Stimulated activated CD8-positive, alpha-beta memory T cell treated with anti-CD3 and anti-CD28 coated beads, Interleukin-4, amount 100 ng/mL, for 1 hour (primary cell): ENCODE data around the gene MT1B.

Source experiments
- DNase-seq, 2 donors: peaks; one replicate each; pipeline ENCODE4 v3.0.0-alpha.2; 2020; ENCODE audit warnings: low read depth in 2 of 2, low spot score in 1 of 2

MT1B gene

DNA sequence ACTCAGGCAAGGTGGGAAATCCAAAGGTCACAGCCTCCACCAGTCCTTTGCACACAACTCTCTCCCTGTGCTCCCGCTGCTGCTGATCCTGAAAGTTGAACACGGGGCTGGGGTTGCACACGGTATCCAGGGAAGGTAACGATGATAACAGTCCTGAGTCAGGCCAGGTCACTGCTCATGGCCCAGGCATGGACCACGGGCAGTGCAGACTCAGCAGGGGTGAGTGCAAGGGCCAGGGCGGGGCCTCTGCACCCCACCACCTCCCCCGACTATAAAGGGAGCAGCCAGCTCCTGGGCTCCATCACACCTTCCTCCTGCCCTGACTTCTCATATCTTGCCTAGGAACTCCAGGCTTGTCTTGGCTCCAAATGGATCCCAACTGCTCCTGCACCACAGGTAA, at the start of gene MT1B:
MT1B (plus strand) TSS at position 301 of the 400 bp plus-strand sequence; CDS start at position 369, 68 bp downstream.
- DNase-seq: no peak

DNA sequence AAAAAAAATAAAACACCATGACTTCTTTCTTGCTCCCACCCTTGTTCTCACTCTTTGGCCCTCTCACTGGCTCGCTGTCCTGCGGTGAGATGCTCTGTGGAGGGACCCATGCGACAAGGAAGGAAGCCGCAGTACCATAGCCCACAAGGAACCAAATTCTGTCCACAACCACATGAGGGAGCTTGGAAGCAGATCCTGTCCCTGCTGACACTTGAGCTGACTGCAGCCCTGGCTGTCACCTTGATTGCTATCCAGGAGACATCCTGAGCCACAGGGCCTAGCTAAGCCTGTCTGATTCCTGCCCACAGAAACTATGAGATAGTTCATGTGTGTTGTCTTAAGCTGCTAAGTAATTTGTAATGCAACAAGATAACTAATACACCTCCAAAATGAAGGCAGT, 48.1 kb upstream of the MT1B start:
- no peak for DNase-seq

DNA sequence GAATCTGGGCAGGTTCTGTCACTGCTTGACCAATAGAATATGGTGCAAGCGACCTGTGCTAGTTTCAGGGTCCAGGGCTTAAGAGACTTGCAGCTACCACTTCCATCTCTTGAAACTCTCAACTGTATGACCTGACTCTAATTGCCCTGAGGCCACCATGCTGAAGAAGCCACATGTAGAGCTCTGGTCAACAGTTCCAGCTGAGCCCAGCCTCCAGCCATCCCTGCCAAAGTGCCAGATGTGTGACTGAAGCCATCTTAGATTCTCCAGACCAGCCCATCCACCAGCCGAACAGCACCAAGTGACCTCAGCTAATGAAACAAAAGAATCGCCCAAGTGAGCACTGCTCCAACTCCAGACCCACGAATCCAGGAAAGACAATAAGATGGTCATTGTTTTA, 46.7 kb upstream of the MT1B start:
- DNase-seq: no peak

DNA sequence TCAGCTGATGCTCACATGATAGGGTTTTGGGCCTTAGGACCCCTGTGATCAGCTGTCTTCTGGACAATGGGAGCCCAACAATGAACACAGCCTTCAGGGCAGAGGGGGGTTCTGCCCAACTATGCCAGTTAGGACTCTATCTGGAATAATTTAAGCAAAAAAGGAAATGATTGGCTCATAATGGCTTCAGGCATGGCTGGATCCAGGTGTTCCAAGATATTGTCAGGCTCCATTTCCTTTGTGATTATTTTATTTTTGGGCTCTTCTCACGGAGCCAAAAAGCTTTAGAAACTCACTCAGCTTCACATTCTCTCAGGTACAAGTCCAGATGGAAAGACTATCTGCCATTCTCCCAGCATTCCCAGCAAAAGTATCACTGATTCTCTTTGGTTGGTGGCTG, 46.2 kb upstream of the MT1B start:
- DNase-seq: no peak

DNA sequence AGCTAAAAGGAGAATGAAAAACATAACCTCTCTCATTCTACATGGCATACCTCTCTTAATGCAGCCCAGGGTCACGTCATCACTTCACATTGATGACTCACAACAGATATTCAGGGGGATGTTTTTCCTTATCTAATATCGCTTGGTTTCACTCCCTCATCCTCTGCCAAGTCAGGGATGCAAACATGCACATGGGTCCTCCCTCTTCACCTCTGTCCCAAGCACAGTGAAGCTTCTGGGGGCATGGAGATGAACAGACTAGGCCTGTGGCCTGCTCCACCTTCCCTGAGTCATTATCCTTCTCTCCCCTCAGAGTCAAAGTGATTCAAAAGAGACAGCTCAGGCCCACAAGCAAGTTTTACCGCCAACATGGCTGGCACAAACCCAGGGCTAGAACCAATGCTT, 45.6 kb upstream of the MT1B start:
- DNase-seq: no peak

DNA sequence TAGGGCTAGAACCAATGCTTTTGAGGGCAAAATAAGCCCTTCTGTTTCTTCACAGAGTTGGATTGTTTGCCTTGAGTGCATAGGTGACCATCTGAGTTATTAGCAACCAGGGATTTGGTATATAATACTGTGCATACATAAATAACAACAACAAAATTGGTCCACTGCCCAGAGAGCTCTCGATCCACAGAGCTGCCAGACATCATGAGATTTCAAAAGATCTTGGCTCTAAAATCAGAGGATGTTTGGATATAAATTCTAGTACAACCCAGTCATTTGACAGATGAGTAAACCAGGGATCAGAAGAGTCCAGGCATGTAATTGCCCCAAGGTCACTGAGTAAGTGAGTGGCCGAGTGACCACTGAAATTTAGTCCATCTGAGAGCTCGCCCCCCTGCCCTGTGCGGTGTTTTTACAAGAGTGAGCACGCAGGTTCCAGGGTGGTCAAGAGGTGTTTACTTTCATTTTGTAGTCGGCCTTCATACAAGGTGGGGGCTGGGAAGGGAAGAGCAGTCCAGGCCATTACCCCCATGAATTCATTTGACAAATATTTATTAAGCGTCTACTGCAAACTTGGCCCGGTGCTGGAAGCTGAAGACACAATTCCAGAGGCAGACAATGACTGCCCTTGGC, 45.1 kb upstream of the MT1B start:
- no peak for DNase-seq

DNA sequence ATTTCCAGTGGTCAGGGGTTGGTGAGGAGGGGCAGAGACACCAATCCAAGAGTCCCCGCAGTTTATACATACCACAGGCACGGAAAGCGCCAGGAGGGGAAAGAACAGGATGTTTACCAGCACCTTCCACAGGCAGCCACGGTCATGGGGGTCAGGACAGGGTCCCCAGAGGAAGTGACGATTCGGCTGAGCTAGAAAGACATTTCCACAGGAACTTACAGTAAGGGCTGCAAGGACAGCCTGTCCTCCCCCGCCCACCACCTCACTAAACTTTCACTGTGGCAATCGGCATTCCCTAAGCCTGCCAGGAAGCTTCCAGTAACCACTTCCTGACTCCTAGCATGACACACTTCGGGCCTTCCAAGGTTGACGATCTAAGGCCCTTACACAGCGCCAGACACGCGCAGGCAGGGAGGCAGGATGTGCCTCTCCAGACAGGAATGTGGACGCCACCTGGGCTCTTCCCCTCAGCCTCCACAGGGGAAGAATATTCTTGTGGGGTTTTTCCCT, 44.5 kb upstream of the MT1B start:
- no peak for DNase-seq

DNA sequence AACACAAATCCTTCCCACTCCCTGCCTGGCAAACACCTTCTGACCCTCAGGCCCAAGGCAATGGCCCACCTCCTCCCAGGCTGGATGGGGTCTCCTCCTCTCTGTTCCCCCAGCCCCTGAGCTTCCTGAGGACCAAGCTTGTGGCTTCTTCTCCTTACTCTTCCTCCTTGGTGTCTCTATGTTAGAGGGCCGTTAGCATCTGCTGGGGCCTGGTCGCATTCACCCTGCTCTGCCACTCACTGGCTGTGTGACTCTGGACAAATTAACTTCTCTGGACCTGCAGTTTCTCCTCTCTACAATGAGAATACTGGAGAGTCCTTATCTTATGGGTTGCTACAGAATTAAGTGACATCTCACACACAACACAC, 44.0 kb upstream of the MT1B start:
- DNase-seq: no peak

DNA sequence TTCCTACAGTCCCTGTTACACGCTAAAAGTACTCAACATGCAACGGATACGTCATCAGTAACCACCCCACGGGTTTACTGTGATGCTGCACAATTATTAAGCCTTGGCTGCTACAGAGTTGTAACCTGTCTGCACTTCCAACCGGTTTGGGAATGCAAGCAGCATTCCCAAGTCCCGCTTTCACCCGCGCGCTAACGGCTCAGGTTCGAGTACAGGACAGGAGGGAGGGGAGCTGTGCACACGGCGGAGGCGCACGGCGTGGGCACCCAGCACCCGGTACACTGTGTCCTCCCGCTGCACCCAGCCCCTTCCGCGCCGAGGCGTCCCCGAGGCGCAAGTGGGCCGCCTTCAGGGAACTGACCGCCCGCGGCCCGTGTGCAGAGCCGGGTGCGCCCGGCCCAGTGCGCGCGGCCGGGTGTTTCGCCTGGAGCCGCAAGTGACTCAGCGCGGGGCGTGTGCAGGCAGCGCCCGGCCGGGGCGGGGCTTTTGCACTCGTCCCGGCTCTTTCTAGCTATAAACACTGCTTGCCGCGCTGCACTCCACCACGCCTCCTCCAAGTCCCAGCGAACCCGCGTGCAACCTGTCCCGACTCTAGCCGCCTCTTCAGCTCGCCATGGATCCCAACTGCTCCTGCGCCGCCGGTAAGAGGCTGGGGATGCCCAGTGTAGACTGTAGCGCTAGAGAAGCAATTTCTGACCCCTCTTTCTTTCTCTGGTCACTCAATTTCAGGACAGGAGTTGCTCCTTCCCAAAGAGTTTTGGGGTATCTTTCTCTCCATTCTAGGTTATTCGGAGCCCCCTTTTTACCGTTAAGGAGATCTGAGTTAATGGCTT, 43.4 kb upstream of the MT1B start, which contains the start of gene MT2A:
MT2A (plus strand) TSS at position 542 of the 833 bp plus-strand sequence; CDS start at position 614, 72 bp downstream.
- DNase-seq: peak; percentile 56 to 77

DNA sequence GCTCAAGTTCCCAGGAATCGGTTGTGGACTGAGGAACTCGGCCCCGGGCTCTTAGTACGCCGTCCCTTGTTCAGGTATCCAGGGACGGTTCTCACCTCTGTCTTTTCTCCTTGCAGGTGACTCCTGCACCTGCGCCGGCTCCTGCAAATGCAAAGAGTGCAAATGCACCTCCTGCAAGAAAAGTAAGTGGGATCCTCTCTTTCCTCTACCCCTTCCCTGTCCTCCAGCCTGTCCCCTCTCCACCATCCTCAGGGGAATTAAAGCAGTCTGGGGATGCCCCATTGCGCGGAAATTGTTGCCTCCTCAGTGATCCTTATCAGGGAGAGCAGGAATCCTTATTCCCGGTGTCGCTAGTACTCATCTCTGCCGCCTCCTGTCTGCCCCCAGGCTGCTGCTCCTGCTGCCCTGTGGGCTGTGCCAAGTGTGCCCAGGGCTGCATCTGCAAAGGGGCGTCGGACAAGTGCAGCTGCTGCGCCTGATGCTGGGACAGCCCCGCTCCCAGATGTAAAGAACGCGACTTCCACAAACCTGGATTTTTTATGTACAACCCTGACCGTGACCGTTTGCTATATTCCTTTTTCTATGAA, 42.7 kb upstream of the MT1B start:
- no peak for DNase-seq

DNA sequence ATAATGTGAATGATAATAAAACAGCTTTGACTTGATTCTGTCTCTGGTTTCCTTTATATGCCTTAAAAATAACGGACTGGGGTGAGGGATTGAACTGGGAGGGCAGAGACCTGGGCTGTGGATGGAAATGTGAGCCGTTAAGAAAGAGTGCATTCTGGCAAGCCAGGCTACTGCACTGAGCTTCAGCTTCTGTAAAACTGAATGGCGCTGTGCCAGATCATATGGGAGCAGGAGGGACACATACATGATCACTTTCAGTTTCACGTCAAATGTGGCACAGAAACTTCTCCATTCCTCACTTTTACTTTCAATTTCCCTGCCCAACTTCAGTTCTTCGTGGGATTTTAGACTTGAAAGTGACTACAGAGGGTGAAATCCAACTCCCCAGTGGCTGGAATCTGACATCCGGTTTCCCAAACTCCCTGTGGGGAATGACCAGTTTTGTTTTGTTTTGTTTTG, 42.2 kb upstream of the MT1B start:
- DNase-seq: peak; percentile 31 to 37

DNA sequence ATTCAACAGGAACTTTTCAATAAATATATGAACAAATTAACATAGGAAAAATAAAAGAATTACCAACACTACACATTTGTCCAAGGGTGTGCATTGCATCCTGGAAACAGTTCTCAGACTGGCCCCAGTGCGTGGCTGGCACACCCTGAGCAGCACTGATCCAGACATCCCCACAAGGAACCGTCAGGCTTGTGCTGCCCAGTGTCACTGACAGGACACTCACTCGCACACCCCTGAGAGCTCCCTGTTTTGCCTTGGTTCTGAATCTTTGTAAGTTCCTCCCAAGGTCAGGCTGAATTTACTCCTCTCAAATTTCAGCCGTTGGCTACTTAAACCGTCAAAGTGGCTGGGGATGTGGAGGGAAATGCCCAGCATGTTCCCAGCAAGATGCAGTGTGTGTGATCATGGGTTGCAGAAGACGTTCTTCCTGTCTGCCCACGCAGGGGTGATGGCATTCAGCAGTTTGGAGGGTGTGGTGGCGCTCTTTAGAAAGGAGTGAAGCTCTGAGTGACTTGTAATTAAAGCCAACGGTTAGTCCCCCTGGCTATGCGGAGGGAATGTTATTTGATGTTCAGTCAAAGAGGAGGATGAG, 41.6 kb upstream of the MT1B start:
- DNase-seq: peak in 1 of 2 donors; percentile 46

DNA sequence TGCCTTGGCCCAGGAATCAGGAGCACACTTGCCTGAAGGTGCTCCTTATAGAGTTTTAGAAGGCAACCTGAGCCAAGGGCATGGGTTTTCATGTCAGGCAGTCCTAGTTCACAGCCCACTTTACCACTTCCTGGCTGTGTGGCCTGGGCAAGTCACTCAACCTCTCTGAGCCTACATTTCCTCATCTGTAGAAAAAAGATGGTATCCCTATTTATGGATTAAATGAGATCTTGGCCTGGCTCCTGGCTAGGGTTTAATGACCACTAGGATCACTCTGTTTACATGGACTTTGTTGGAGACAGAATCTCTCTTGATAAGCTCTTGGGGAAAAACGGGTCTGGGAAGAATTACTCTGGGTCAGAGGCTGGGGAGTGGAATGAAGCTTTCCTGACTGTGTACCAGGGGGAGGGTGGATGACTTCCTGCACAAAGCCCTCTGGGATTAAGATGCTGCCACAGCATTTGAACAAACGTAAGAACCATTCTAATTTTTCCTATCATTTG, 41.0 kb upstream of the MT1B start:
- DNase-seq: no peak

DNA sequence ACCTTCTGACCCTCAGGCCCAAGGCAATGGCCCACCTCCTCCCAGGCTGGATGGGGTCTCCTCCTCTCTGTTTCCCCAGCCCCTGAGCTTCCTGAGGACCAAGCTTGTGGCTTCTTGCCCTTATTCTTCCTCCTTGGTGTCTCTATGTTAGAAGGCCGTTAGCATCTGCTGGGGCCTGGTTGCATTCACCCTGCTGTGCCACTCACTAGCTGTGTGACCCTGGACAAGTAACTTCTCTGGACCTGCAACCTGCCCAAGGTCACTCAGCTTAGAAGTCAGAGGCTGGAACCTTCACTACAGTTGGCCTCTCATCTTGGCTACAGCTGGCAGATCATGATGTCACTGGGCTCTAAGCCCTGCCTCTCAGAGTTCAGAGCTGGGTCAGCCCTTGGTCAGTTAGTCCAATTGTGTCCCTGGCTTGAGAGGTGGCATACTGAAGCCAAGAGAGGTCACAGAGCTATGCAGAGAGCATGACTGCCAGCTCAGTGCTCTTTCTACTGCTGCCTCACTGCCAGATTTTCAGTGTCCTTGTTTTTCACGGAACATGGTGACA, 40.3 kb upstream of the MT1B start:
- DNase-seq: no peak

DNA sequence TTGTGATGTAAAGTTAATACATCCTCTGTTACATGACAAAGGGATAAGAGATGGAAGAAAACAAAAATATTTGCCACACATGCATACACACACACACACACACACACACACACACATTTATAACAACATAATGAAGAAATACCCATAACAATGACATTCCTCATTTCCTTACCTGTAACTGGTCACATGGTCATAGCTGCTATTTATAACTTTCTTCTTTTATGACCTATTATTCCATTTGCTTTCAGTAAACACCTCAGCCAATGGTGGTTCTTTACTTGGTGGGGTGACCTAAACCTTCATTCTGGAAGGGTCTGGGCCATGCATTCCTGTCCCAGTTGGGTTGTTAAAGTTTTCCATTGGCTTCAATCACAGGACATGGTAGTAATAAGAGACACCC, 38.0 kb upstream of the MT1B start:
- no peak for DNase-seq

DNA sequence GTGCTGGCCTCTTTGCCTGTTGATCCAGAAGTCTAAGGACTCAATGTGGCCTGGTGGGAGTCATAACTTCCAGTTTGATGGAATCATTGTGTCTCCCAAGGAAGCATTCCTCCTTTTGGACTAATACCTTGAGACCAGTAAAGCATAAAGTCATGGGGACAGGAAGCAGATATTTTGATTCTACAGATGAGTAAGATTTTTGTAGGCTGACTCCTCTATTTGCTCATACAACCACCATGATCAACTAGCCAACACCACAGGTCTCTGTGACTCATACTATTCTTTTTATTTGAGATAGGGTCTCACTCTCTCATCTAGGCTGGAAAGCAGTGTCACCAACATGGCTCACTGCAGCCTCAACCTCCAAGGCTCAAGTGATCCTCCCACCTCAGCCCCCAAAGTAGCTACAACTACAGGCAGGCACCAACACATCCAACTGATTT, 37.1 kb upstream of the MT1B start:
- no peak for DNase-seq

DNA sequence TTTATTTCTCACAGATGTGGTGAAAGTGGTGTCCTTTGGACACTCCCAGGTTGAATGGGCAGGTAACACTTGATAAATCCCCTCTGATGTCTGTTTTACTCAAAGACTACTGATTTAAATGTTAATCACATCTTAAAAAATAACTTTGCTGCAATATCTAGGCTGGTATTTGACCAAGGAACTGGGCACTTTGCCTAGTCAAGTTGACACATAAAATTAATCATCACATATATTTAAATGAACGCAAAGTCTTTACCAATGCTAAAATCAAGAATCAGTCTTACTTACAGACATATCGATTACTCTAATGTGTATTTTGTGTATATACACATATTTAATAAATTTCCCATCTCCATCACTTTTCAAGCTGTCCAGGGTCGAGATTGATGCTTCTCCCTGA, 36.3 kb upstream of the MT1B start:
- no peak for DNase-seq

DNA sequence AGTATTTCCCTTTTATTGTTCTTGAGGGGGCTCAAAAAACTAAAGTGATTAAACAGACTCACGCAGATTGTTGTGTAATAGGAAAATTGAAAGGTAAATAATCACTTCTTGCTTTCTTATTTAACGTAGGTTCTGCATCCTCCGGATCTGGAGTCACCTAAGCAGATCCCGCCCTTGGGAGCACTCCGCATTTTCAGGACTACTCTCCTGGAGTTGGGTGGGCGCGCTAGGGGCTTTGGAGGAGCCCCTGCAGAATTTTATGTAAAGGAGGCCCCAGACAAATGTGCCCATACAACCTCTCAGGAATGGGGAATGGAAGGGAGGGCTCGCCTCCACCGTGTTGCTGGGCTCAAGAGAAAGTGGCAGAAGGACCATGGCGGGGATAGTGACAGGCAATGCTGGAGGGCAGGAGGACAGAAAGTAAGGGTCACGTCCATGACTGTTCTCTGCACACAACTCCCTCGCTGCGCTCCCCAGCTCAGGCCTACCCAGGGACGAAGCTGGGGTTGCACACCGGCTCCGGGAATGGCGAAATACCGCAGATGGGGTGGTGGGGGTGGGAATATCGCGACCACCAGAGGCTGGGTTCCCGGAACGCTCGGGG, 35.0 kb upstream of the MT1B start:
- no peak for DNase-seq

DNA sequence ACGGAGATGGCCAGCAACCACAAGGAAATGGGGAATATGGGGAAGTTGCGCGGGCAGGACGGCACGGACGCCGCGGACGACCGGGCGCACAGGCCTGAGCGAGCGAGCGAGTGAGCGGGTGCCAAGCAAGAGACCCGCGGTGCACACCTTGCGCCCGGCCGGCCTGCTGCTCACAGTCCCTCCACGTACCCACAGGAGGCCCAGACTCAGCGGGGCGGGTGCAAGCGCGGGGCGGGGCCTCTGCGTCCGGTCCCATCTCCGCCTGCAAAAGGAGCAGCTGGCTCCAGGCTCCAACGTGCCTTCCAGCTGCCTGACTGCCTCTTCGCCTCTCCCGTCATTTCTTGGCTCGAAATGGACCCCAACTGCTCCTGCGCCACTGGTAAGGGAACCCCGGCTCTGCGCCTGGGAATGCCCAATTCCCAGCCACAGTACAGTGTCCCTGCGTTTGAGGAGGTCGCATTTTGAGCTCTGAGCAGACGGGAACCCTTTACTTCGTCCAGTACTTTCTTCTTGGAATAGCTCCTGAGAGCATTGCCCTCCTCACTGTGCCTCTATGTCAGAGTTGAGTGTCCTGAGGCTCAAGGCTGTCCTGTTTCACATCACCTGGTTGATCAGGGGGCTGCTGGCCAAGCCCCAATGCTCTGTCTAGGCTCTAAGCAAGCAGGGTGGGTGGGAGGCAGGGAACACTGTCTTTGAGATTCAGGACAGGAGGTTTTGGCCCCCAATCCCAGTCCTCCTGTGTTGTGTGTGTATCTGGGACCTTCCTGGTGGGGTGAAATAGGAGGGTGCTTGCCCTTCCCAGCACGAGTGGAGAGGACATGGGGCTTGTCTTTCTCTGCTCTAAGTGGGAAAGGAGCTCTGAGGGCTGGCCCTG, 34.2 kb upstream of the MT1B start:
- DNase-seq: no peak

DNA sequence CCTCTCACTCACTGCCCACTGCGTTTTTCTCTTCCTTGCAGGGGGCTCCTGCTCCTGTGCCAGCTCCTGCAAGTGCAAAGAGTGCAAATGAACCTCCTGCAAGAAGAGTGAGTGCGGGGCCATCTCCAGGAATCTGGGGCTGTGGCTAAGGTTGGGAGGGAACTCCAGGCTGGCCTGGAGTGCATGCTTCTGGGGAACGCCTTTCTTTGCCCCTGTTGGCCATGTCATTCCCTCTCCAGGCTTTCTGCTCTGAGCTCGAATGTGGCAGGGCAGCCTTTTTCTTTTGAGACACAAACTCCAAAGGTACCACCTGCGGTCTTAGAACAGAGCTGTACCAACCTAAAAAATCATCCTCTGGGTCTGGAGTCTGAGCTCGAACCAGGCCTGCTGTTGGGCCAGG, 33.5 kb upstream of the MT1B start:
- no peak for DNase-seq
